Measurements from ENCODE around the gene CUL9. TPM values are rescaled to one million over a fixed set of nuclear protein-coding genes. Genes with fewer than 3 reads are reported as not detected.

Gene CUL9
- total RNA-seq, 4 donors from 2014 or later: 31.0 to 52.6 (median 38.8) TPM

DNA sequence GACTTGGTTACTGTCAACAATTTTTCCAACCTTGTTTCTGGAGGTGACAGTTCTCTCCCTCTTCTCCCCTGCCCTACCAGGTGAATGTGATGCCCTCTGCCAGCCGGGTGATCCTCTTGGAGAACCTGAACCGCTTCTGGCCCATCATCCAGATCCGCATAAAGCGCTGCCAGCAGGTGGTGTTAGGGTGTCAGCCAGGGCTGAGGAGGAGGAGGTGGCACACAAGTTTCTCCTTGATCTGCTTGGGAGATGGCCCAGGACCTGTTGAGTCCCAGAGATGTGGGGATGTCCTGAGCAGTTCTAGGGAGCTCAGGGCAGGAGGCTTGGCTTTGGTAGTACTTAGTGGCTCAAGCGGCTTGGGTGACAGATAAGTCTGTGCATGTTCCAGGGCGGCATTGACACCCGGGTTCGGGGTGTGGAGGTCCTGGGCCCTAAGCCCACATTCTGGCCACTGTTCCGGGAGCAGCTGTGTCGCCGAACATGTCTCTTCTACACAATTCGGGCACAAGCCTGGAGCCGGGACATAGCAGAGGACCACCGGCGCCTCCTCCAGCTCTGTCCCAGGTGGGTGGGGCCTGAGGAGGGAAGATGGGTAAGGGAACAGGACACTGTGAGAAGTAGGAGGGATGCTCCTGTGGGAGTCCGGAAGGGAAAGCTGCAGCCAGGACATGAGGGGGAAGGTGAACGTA lies 21.2 kb downstream of the CUL9 start:
- DNase-seq: no peak
- Histone ChIP-seq H3K27ac (no peak overlapping the region), H3K27me3 (no peaks in the 10 kb centered on the region), H3K9me3 (no peaks in the 10 kb centered on the region), H3K36me3 (no peaks in the 10 kb centered on the region), H3K4me3 (no peak overlapping the region), H3K4me1 (no peaks in the 10 kb centered on the region)
- intact Hi-C loops (cut with DNase I; ENCODE audit: low total_unique reads): no loop called here
- no peak for TF ChIP-seq POLR2A (IDR thresholded peaks at IDR 0.05)
- TF ChIP-seq, protein P1, sequence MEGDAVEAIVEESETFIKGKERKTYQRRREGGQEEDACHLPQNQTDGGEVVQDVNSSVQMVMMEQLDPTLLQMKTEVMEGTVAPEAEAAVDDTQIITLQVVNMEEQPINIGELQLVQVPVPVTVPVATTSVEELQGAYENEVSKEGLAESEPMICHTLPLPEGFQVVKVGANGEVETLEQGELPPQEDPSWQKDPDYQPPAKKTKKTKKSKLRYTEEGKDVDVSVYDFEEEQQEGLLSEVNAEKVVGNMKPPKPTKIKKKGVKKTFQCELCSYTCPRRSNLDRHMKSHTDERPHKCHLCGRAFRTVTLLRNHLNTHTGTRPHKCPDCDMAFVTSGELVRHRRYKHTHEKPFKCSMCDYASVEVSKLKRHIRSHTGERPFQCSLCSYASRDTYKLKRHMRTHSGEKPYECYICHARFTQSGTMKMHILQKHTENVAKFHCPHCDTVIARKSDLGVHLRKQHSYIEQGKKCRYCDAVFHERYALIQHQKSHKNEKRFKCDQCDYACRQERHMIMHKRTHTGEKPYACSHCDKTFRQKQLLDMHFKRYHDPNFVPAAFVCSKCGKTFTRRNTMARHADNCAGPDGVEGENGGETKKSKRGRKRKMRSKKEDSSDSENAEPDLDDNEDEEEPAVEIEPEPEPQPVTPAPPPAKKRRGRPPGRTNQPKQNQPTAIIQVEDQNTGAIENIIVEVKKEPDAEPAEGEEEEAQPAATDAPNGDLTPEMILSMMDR (IDR thresholded peaks at IDR 0.05): no peak

DNA sequence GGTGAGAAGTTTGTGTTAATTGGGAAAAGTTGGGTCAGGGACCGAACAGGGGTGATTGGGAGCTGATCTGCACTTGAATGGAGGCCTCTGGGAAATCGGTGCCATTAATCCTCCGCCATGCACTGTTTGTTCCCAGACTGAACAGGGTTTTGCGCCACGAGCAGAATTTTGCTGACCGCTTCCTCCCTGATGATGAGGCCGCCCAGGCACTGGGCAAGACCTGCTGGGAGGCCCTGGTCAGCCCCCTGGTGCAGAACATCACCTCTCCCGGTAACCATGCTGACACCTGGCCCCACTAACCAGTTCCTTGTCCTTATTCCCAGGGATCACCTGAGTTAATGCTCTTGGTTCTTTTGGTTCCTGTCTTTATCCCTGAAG lies 21.7 kb downstream of the CUL9 start:
- intact Hi-C loops (cut with DNase I; ENCODE audit: low total_unique reads): no loop called here
- Histone ChIP-seq H3K36me3 (no peaks in the 10 kb centered on the region), H3K4me1 (no peaks in the 10 kb centered on the region), H3K4me3 (no peak overlapping the region), H3K27me3 (no peaks in the 10 kb centered on the region), H3K27ac (no peak overlapping the region), H3K9me3 (no peaks in the 10 kb centered on the region)
- no peak for DNase-seq
- no peak for TF ChIP-seq POLR2A (IDR thresholded peaks at IDR 0.05)
- TF ChIP-seq, protein P1 (IDR thresholded peaks at IDR 0.05): no peak

DNA sequence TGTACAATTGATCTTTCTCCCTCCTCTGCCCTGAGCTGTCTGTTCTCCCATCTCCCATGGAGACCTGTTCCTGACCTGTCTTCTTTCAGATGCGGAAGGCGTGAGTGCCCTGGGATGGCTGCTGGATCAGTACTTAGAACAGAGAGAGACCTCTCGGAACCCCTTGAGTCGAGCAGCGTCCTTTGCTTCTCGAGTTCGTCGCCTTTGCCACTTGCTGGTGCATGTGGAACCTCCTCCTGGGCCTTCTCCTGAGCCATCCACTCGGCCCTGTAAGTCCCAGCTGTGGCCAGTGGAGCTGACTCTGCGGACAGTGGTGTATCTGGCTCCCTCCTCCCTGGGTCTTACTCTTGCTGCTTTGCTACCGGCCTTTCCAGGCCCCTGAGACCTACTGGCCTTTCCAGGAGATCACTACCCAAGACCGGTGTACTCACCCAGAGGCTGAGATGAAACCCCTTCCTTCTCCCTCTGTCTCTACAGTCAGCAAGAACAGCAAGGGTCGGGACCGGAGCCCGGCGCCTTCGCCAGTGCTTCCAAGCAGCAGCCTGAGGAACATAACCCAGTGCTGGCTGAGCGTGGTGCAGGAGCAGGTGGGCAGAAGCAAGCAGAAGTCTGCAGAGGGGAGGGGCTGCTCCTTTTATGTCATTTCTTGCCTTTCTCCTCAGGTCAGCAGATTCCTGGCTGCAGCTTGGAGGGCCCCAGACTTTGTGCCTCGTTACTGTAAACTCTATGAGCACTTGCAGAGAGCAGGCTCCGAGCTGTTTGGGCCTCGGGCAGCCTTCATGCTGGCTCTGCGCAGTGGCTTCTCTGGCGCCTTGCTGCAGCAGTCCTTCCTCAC lies 22.5 kb downstream of the CUL9 start:
- TF ChIP-seq, protein P1 (IDR thresholded peaks at IDR 0.05): no peak
- TF ChIP-seq POLR2A (IDR thresholded peaks at IDR 0.05): no peak
- Histone ChIP-seq H3K4me3 (no peak overlapping the region), H3K36me3 (no peaks in the 10 kb centered on the region), H3K4me1 (no peaks in the 10 kb centered on the region), H3K27ac (no peak overlapping the region), H3K9me3 (no peaks in the 10 kb centered on the region), H3K27me3 (no peaks in the 10 kb centered on the region)
- intact Hi-C loops (cut with DNase I; ENCODE audit: low total_unique reads): no loop called here
- no peak for DNase-seq

DNA sequence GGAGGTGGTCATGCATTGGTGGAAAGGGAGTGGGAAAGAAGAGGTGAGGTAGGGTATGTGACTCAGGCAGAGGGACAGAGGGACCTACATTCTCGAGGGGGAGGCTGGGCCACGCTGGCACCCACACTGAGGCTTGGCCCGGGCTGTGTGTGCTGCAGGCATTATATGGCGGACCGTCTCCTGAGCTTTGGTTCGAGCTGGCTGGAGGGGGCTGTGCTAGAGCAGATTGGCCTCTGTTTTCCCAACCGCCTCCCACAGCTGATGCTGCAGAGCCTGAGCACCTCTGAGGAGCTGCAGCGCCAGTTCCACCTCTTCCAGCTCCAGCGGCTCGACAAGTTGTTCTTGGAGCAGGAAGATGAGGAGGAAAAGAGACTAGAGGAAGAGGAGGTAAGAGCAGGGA lies 23.9 kb downstream of the CUL9 start:
- Histone ChIP-seq H3K36me3 (no peaks in the 10 kb centered on the region), H3K4me1 (no peaks in the 10 kb centered on the region), H3K4me3 (no peak overlapping the region), H3K9me3 (no peaks in the 10 kb centered on the region), H3K27me3 (no peaks in the 10 kb centered on the region), H3K27ac (no peak overlapping the region)
- intact Hi-C loops (cut with DNase I; ENCODE audit: low total_unique reads): no loop called here
- no peak for DNase-seq
- TF ChIP-seq, protein P1 (IDR thresholded peaks at IDR 0.05): no peak
- no peak for TF ChIP-seq POLR2A (IDR thresholded peaks at IDR 0.05)

DNA sequence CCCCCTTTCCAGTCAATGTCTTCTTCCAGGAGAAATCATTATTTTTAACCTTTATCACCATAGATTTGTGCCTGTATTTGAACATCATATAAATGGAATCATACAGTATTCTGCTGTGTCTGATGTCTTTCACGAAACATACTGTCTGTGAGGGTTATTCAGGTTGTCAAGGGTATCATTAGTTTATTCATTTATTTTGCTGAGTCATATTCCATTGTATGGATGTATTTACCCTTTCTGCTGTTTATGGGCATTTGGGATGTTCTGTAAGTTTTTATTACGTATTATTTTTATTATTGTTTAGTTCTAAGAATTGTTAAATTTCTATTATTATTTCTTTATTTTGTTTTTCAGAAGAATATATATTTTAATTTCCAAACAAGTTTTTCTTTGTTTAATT lies 25.3 kb downstream of the CUL9 start:
- intact Hi-C loops (cut with DNase I; ENCODE audit: low total_unique reads): no loop called here
- H3K4me3 ChIP-seq: no peak overlapping the region
- no peaks in the 10 kb centered on the region for H3K27me3 ChIP-seq
- no peaks in the 10 kb centered on the region for H3K4me1 ChIP-seq
- H3K27ac ChIP-seq: no peak overlapping the region
- no peaks in the 10 kb centered on the region for H3K9me3 ChIP-seq
- no peak for DNase-seq
- H3K36me3 ChIP-seq: no peaks in the 10 kb centered on the region
- TF ChIP-seq POLR2A (IDR thresholded peaks at IDR 0.05): no peak
- TF ChIP-seq, protein P1 (IDR thresholded peaks at IDR 0.05): no peak
